Measurements from ENCODE around the gene KMT2A.
"Not testable (repeated sequence)": the region's sequence is repeated elsewhere in the genome, so short reads cannot be mapped to it uniquely, and the experiment has no call there.

Gene KMT2A

DNA sequence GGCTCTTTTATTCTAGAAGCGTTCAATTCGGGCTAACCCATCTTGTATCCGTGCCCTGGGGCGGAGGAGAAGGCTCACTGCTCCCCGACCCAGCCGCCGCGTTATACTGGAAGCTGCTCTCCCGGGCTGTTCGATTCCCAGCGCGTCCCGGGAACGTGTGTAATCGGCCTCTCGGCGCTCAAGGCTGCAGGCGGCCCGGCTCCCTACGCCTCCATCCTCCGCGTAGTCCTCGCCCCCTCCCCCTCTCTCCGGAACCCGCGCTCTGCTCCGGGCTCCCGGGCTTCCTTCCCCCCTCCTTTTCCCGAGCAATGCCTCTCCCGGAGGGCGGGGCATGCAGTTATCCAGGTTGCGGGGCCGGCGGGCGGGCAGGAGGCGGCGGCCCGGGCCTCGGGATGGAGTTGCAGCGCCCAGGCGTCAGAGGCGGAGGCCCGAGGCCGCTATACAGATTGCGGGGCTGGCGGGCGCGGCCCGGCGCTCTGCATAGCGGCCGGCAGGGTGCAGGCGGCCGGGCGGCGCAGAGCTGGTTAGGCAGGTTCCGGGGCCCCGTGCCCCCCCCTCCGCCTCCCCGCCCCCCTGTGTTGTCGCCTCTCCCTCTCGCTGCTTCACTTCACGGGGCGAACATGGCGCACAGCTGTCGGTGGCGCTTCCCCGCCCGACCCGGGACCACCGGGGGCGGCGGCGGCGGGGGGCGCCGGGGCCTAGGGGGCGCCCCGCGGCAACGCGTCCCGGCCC is at the start of gene KMT2A:
KMT2A (plus strand) TSS at position 600 of the 732 bp plus-strand sequence; CDS start at position 621, 21 bp downstream.
- peak; percentile 92 for DNase-seq (ENCODE audit: low read depth)

DNA sequence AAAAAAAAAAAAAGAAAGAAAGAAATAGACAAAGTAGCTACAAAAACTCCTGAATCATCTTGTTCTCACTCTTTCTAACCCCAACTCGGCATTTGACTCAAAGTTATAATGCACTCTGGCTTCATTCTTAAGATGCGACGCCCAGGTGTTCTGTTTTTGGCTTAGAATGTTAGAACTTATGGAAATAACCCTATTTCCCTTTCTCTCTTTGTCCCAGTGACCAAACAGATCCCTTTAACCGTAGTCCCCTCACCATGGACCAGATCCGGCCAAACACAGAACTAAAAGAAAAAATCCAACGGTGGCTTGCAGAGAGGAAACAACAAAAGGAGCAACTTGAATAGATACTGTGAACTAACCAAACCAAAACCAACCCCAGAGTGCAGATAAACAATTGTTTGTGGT is 40.2 kb upstream of the KMT2A start:
- DNase-seq (ENCODE audit: low read depth): no peak

DNA sequence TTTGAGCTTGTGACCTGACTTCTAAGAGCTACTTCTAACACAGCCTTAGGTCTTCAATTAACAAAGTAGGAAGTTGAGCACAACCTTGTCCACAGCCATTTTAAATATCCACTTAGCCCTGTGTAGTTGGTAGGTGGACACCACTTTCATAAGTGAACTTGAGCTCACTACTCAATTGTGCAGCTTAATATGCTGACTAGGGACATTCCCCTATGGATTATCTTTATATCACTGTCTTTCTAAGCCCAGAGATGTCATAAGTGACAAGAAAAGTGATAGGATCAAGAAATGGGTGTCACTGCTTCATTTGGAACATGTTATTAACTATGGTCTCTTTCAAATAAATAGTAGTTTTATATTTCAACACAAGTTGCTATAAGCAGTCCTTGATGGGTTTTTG is 38.8 kb upstream of the KMT2A start:
- no peak for DNase-seq (ENCODE audit: low read depth)

DNA sequence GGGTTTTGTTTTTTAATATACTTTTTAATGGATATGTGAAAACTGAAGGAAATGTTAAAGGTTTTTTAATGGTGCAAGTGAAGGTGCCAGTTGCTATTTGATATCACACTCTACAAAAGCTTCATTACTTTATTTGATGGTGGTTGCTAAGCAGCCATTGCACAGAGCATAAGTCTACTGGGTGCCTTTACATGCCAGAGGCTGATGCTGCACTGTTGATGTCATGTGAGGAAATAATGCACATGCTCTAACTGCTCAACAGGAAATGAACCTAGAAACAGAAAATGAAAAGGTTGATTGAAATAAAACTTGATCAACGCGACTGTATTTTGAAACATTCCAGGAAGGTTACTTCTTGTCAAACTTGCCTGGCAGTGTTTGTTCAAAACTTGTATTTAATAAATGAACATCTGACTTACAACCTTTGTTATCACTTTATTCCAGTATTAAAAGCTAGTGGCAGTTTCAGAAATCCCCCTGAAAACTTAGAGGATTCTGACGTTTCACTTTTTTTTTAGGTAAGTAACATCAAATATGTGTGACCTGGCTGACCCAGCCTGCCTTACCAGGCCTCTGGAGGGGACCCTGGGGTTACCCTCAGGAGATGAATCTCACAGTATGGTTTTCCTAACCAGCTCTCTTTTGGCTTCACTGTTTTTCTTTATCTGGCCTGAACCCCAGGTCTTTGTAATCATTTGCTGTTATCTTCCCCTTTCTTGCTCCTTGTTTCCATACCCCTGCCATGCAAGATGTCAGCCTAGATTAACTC is 37.3 kb upstream of the KMT2A start:
- DNase-seq (ENCODE audit: low read depth): no peak

DNA sequence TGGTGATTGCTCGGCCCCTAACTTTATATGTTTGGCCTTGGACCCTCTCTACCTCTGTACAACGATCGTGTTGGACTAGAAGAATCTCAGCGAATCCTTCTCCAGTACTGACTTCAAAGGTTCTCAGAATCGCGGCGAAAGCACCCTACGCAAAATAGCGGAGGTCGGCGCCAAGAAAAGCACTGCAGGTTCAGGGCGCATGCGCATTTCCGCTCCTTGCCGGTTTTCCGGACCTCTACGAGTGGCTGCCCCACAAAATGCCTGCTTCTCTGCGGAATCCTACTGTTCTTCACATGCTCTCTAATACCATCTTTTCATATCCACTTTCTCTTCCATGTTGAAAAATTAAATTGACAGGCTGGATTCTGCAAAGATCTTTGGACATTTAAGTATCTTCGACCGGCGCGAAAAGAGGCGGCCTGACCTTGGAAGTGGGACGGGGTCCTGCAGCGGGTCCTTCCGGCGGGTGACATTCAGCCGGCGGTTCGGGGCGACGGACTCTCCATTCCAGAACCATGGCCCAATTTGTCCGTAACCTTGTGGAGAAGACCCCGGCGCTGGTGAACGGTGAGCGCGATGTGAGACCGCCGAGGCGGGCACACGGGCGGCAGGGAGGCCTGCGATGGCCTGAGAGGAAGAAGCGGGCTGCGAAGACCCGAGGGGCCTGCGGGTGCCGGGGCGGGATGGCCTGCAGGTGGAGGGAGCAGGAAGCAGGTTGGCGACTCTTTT is 35.0 kb upstream of the KMT2A start, which contains the start of gene ATP5MG:
ATP5MG (plus strand) TSS at position 456 of the 729 bp plus-strand sequence; CDS start at position 516, 60 bp downstream.
- DNase-seq (ENCODE audit: low read depth): peak; percentile 80

DNA sequence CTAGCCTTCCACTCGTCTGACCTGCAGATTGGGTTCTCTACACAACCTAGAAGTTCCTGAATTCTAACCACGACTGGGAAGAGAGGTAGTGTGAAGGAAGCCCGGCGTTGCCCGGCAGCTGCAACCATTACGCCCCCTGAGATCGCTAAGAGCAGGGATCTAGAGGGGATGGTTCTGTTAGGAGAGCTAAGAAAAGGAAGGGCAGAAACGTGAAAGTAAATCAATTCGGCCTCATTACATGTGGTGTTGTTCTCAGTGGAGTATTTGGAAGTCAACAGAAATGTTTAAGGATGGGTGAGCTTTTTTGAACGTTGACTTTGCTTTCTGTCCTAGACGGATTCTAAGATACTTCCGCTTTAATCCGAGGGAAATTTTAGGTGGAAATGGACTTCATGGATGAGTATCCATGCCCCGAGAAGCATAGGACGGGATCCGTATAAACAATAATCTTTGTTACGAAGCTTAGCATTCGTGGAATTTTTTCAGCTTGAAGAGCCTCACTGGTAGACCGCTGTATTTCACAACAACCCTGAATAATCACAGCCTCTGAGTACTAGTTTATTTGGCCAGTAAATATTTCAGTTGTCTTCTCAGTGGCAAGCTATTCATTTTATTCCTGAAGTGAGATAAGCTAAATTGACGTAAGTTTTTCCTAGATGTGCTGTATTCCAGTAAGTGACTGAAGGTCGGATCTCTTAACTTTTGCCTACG is 34.3 kb upstream of the KMT2A start:
- DNase-seq (ENCODE audit: low read depth): no peak

DNA sequence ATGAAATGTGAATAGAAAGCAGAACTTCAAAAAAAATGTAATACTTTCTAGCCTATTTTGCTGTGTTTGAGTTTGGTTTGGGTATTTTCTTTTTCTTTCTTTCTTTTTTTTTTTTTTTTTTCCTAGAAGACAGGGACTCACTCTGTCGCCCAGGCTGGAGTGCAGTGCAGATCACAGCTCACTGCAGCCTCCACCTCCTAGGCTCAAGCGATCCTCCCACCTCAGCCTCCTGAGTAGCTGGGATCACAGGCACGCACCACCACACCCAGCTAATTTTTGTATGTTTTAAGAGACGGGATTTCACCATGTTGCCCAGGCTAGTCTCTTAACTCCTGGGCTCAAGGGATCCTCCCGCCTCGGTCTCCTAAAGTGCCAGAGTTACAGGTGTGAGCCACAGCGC is 33.7 kb upstream of the KMT2A start:
- DNase-seq (ENCODE audit: low read depth): not testable (repeated sequence)

DNA sequence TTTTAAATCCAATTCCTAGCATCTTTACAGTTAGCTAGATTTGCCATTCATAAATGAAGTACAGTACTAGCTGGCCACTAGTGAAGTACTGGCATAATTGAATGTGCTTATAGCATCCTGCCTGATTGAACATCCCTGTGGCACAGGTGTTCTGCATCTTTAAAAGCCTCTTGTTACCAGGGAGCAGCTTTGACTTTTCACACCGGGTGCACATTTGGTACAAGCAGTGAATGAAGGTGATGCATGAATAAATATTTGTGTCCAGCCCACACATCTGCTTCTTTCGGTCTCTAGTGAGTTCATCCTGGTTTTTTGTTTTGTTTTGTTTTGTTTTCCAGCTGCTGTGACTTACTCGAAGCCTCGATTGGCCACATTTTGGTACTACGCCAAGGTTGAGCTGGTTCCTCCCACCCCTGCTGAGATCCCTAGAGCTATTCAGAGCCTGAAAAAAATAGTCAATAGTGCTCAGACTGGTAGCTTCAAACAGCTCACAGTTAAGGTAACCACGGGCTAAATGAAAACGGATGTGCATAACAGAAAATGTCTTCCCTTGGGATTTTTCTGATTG is 29.6 kb upstream of the KMT2A start:
- DNase-seq (ENCODE audit: low read depth): no peak

DNA sequence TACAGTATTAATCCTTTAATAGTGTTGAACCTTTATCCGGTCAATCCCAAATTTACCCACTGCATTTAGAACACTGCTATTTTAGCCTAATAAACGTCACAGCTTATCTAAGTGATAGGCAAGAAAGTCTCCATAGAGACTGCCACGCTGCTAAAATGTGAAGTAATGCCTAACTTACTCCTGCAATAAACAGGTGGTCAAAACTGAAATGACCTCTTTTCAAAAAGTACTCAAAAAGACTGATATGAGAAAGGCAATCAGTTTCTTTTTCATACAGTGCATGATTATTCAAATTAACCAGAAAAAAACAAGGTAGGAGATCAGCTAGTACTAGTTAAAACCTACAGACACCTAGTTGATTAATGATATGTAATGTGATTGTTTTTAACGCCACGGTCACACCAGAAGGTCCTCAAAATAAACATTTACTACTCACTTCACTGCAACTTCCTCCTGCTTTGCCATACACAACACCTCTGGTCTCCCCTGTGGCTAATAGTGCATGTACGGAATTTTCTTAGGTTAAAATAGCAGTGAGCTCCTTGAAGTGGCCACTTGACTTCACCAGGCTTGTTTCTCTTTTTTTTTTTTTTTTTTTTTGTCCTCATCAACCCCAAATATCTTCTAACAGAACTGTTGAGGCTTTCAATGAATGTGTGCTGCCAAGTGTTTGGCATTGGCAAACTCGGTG is 26.1 kb upstream of the KMT2A start:
- DNase-seq (ENCODE audit: low read depth): no peak

DNA sequence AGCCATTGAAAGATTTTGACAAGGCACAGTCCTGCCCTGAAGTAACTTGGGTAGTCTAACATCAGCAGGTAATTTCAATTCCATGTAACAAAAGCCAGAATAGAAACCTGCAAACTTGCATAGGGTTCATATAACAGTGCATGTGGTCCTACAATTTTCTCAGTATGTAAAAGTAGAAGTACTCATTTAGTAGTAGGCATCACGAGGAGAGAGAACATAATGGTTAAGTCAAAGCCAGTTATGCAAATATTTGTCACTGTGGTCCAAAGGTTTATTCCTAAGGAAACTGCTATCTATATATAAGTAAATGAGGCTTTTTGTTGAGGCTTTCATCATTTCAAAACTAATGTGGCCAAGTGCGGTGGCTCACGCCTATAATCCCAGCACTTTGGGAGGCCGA is 24.8 kb upstream of the KMT2A start:
- no peak for DNase-seq (ENCODE audit: low read depth)

DNA sequence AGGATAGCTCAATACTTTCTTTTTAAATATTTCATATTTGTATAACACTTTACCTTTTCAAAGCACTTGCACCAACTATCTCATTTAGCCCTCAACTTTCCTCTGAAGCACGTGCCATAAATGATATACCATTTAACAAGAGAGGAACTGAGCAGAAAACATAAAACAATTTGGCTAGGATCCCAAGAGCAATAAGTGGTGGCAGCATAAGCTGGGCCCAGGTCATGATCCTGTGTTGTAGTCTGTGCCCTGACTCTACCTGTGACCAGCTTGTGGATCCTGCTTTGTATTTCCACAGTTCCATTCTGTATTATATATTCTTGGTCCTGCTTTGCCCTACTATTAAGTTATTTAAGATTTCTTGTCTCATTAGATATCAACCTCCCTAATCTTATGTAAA is 23.4 kb upstream of the KMT2A start:
- DNase-seq (ENCODE audit: low read depth): no peak

DNA sequence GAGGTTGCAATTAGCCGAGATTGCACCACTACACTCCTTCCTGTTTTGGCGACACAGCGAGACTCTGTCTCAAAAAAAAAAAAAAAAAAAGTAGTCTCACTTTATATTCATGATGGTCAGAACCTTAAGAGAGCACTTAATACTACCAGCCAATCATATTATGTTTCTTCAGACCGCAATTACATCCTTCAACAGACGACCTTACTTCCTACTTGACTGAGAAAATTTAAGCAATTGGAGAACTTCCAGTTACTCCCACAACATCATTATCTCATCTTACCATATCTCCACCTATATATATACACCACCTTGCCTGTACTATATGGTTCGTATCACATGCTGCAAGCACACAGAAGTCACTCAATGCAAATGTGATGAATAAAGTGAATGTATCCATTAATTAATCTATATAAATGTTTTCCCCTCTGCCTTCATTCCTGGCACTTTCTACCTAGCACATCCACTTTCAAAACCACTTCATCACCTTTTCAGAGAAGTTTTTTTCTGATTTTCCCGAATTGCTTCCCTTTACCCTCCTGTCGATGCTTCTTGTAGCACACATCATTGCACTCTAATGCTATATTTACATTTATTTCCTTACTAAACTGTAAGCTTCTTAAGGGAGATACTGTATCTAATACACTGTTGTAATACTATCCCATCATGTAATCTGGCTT is 21.1 kb upstream of the KMT2A start:
- no peak for DNase-seq (ENCODE audit: low read depth)

DNA sequence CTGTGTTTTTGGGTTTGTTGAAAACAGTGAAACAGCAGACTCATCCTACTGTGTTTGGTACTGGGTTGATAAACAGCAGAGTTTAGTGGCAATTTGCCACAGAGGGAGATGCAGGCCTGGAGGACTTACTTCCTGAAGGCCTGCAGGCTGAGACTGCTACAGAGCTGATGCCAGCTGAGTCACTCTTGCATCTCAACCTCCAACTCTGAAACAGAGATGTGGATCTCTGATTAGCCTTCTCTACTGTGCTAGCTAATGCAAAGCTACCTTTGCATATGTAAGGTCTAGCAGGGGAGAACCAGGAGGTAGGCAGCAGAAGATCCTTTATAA is 20.6 kb upstream of the KMT2A start:
- DNase-seq (ENCODE audit: low read depth): no peak

DNA sequence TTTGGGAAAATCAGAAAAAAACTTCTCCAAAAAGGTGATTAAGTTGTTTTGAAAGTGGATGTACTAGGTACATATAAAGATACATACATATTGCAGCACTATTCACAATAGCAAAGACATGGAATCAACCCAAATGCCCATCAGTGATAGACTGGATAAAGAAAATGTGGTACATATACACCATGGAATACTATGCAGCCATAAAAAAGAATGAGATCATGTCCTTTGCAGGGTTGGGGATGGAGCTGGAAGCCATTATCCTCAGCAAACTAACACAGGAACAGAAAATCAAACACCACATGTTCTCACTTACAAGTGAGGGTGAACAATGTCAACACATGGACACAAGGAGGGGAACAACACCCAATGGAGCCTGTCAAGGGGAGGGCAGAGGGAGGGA is 19.4 kb upstream of the KMT2A start:
- not testable (repeated sequence) for DNase-seq (ENCODE audit: low read depth)

DNA sequence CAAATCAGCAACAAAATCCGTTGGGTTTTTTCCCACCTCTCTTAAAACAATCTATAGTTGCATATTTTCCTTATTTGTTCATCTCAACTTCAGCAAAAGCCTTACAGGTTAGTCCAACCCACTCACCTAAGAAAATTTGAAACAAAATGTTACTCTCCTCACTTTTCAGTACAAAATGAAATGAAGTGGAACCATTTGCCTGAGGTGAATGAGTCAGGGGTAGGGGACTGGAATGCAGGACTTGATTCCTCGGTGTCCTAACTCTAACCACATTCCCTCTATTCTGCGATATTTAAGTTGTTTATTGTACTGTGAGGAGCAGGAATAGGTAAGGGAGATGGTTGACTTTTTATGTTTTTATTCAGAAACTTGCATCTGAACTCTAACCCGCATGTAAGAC is 18.5 kb upstream of the KMT2A start:
- no peak for DNase-seq (ENCODE audit: low read depth)

DNA sequence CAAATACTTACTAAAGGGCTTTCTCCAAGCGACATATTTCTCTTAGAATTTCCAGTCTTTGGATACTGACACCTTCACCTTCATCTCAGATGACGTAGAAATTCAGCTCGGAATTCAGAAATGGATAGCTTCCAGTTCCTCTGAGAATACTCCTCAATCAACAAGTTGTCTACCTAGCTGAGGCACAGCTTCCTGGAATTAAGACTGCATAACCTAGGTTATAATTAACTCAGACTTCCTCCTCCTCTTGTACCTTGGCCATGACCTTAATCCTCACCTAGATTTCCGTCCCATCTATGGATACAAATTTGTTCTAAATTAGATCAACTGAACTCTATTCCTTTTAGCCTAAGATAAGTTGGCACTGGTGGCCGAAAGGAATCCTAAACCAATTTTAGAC is 17.5 kb upstream of the KMT2A start:
- no peak for DNase-seq (ENCODE audit: low read depth)

DNA sequence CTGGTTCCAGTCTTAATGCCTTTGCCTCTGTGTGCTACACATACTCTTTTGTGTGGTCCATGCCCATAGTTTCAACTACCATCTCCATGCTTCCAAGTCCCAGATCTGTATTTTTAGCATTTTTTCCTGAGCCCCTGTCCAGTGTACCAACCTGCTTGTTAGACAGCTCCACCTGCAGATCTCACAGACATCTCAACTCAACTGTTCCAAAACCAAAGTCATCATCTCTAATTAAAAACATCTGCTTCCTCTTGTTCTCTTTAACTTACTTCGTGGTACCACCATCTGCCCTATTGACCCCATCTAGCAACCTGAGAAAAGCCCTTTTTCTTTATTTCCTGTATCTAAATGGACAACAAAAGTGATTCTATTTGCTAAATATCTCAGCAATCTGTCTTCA is 8.6 kb upstream of the KMT2A start:
- no peak for DNase-seq (ENCODE audit: low read depth)

DNA sequence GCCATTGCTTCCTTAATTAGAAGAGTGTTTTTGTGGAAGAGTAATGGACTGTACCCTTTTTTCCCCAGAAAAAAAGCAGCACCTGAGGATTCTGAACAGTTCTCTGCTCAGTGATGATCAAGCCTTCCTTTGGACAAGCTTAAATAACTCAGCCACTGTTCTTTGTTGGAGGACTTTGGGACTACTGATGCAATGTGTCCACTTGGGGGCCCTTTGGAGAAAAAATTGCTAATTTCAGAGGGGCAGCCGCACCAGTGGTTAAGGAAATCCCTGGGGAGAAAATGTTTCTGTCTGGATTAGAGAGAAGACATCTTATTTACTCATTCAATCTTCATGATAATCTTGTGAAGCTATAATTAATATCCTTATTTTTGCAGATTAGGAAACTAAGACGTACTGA is 5.3 kb upstream of the KMT2A start:
- no peak for DNase-seq (ENCODE audit: low read depth)

DNA sequence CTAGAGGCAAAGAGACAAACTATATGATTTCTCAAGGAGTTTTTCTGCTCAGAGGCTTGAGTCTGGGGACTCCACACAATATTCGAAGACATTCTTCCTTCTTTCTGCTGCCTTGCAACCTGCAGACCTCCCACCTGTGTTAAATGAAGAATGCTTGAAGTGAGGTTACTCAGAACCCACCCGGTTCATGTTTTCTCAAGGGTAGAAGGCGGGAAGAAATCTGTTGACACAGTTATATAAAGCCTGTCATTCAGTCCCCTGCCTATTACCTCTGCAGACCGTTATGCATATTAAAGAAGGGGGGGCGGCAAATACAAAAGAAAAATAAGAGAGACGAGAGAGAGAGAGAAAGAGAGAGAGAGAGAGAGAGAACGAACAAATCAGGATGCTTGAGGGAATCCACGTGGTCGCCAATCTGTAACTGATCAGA is 2.2 kb upstream of the KMT2A start:
- DNase-seq (ENCODE audit: low read depth): no peak

DNA sequence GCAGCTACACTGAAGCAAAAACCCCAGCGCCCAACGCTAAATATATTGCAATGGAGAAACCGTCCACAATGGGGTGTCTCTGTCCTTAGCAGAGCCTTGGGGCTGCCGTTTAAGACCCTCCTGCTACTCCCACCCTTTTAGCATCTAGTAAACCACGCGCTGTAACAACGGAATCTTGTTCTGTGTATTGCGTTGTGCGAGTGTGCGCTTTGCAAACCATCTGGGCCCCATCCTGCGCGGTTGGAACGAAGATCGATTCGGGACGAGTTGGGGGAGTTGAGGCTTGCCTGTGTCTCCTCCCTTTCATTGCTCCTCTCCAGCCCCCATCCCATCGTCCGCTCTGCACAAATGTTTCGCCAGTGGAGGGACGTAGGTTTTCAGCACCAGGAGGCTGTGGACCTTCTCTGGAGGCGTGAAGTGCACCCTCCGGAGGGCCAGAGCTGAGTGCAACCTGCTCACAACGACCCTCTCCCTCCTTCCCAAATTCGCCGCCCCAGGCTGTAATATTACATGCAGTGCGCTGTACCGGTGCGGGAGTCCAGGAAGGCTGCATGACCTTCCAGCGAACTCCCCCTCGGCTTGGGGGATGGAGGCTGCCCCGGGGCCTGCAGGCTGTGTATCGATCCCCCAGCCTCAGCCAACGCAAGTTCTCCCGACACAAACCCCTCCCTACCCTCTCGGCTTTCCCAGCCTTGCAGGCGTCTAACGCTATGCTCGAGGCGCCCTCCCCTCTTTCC is 1.6 kb upstream of the KMT2A start:
- peak; percentile 5 for DNase-seq (ENCODE audit: low read depth)

Measured in stimulated activated CD8-positive, alpha-beta memory T cell treated with anti-CD3 and anti-CD28 coated beads, Interleukin-12 subunit alpha, Interleukin-12 subunit beta, amount 100 ng/mL, for 4 hours (primary cell).